K562 (cell line): ENCODE results near the gene EZH1. TPM values are rescaled to one million over a fixed set of nuclear protein-coding genes. Genes with fewer than 3 reads are reported as not detected.

Source experiments
- ATAC-seq: fragments of 200-7000 bp; cut with Tn5 transposase; 3 replicates; pipeline ENCODE4 v1.9.1; 2020; ENCODE audit warnings: moderate library complexity
- BruUV-seq: library from RNA; stranded (reverse); fragments of 400-500 nt; replicated peaks from 2 replicates; lab custom pipeline; 2021; lab: Mats Ljungman, UMichigan
- CTCF ChIA-PET: fragments of 300-600 bp; formaldehyde crosslinking; extraction: SDS; loops from one replicate; lab custom pipeline; 2021; ENCODE audit warnings: low intra/inter-chr PET ratio; lab: Yijun Ruan, JAX
- POLR2A ChIA-PET: fragments of 300-600, 350-650 bp; sonication (Branson Sonifier 250); formaldehyde crosslinking; extraction: SDS; loops from one replicate; lab custom pipeline; 2021; ENCODE audit warnings: antibody characterized with exemption, inconsistent platforms; lab: Yijun Ruan, JAX
- DNase-seq, 4 experiments: peaks; one replicate each; pipeline versions ENCODE4 v3.0.0 to v3.0.0-alpha.2; 2011 to 2018; ENCODE audit warnings: low spot score in 3 of 4, mixed read lengths in 3 of 4; ENCODE audit errors: extremely low read depth in 1 of 4
- FAIRE-seq: peaks from 2 replicates; lab custom pipeline; 2011; peaks lifted over from hg19 to GRCh38; lab: Jason Lieb, UNC
- H2AFZ ChIP-seq: 2 replicates; pipeline ENCODE4 v1.6.0; 2011; ENCODE audit warnings: low read depth, low read length, control low read depth, inconsistent platforms
- H3K27ac ChIP-seq: fragments of 200-600 bp; 3 replicates; pipeline ENCODE4 v1.8.0; 2011; ENCODE audit warnings: low read depth, mild to moderate bottlenecking, control low read depth, inconsistent platforms, low read length, moderate library complexity, mixed read lengths; ENCODE audit errors: extremely low read depth
- H3K27me3 ChIP-seq, 2 experiments: fragments of 300-600 bp in 1 of 2; 2 replicates in 1 of 2; 3 replicates in 1 of 2; pipeline versions ENCODE4 v1.6.0 to v1.8.0; 2011; ENCODE audit warnings: inconsistent platforms in 2 of 2, low read length in 2 of 2, mild to moderate bottlenecking in 1 of 2, mixed read lengths in 1 of 2, moderate library complexity in 1 of 2; ENCODE audit not compliant: control insufficient read depth in 2 of 2, insufficient read depth in 2 of 2
- H3K36me3 ChIP-seq: fragments of 300-600 bp; 3 replicates; pipeline ENCODE4 v1.8.0; 2011; ENCODE audit warnings: mild to moderate bottlenecking, low read length, inconsistent platforms; ENCODE audit not compliant: control insufficient read depth, insufficient read depth
- H3K4me1 ChIP-seq, 2 experiments: fragments of 200-600 bp in 1 of 2; replicated peaks in 1 of 2; 2 replicates in 1 of 2; 3 replicates in 1 of 2; pipeline versions ENCODE4 v1.5.1 to v1.8.0; 2011; ENCODE audit warnings: inconsistent platforms in 2 of 2, low read length in 2 of 2, mild to moderate bottlenecking in 1 of 2, mixed read lengths in 1 of 2, moderate library complexity in 1 of 2; ENCODE audit not compliant: control insufficient read depth in 2 of 2, insufficient read depth in 2 of 2
- H3K4me2 ChIP-seq: 2 replicates; pipeline ENCODE4 v1.6.1; 2011; ENCODE audit warnings: low read length, control low read depth, inconsistent platforms, mixed read lengths; ENCODE audit not compliant: insufficient read depth
- H3K4me3 ChIP-seq: fragments of 200-600 bp; sonication (generic), shearing (Covaris generic); 2 replicates; pipeline ENCODE4 v1.5.1; 2016; ENCODE audit warnings: control low read depth, inconsistent platforms
- H3K79me2 ChIP-seq: fragments of 200-600 bp; 3 replicates; pipeline ENCODE4 v1.8.0; 2011; ENCODE audit warnings: low read length, inconsistent platforms; ENCODE audit not compliant: control insufficient read depth, insufficient read depth
- H3K9ac ChIP-seq, 2 experiments: 2 replicates each; pipeline versions ENCODE4 v1.6.0 to v1.6.1; 2011; ENCODE audit warnings: low read depth in 2 of 2, low read length in 2 of 2, control low read depth in 1 of 2, inconsistent platforms in 1 of 2, mild to moderate bottlenecking in 1 of 2, mixed read lengths in 1 of 2; ENCODE audit not compliant: insufficient read depth in 1 of 2
- H3K9me1 ChIP-seq: one replicate; pipeline ENCODE4 v1.6.0; 2011; ENCODE audit warnings: inconsistent platforms, mild to moderate bottlenecking, low read length, moderate library complexity; ENCODE audit not compliant: control insufficient read depth, insufficient read depth
- H3K9me3 ChIP-seq: replicated peaks from 2 replicates; pipeline ENCODE4 v1.5.1; 2011; ENCODE audit warnings: low read depth, low read length, inconsistent platforms; ENCODE audit not compliant: control insufficient read depth, insufficient read depth
- H4K20me1 ChIP-seq: replicated peaks from 2 replicates; pipeline ENCODE4 v1.6.1; 2011; ENCODE audit warnings: low read length, inconsistent platforms, mixed read lengths; ENCODE audit not compliant: control insufficient read depth, insufficient read depth
- ADNP ChIP-seq: fragments of 200-800 bp; sonication (Bioruptor generic); IDR thresholded peaks from 2 replicates; pipeline ENCODE4 v1.6.1; 2016; ENCODE audit warnings: missing genetic modification characterization, missing compliant biosample characterization
- CC2D1A ChIP-seq: fragments of 450-650 bp; IDR thresholded peaks from 2 replicates; pipeline ENCODE4 v1.6.1; 2017; ENCODE audit warnings: mild to moderate bottlenecking
- MEF2A ChIP-seq: IDR thresholded peaks from 2 replicates; pipeline ENCODE4 v1.6.1; 2011; ENCODE audit warnings: low read depth, mild to moderate bottlenecking, low read length, moderate library complexity; ENCODE audit not compliant: control insufficient read depth
- MEF2D ChIP-seq: conservative IDR thresholded peaks from 2 replicates; pipeline ENCODE4 v1.6.1; 2016; ENCODE audit warnings: low read depth, missing genetic modification characterization, missing compliant biosample characterization
- PBX2 ChIP-seq, 2 experiments: IDR thresholded peaks in 1 of 2; conservative IDR thresholded peaks in 1 of 2; 2 replicates each; pipeline ENCODE4 v1.6.1; 2016; ENCODE audit warnings: low read depth in 2 of 2, mild to moderate bottlenecking in 1 of 2, missing compliant biosample characterization in 1 of 2, missing genetic modification characterization in 1 of 2, moderate library complexity in 1 of 2
- TEAD4 ChIP-seq, 2 experiments: sonication (generic) in 1 of 2; formaldehyde crosslinking in 1 of 2; IDR thresholded peaks; 2 replicates each; pipeline versions ENCODE4 v1.6.1 to v1.8.0; 2012 to 2022; ENCODE audit warnings: borderline replicate concordance in 1 of 2, inconsistent platforms in 1 of 2, low read length in 1 of 2, mild to moderate bottlenecking in 1 of 2, missing genetic modification reagents in 1 of 2
- THAP7 ChIP-seq: fragments of 250-450 bp; sonication (Bioruptor Pico); IDR thresholded peaks from 2 replicates; pipeline ENCODE4 v1.5.0; 2021
- ZNF3 ChIP-seq: fragments of 250-450 bp; sonication (Bioruptor Pico); IDR thresholded peaks from 2 replicates; pipeline ENCODE4 v1.5.0; 2021; ENCODE audit warnings: mild to moderate bottlenecking, moderate library complexity
- WGBS: fragments of 100-300 bp; shearing (Covaris generic); methylation state at CpG from one replicate; pipeline ENCODE4 v1.1.6; 2016; ENCODE audit warnings: low coverage, mixed read lengths; ENCODE audit not compliant: insufficient coverage; ENCODE audit errors: missing lambda C conversion rate; 5-methylcytosine and 5-hydroxymethylcytosine counted together
- in situ Hi-C: fragments of 300-500 bp; cut with MboI; formaldehyde crosslinking; loops from 4 replicates; pipeline ENCODE4 v1.15.0; 2018; ENCODE audit warnings: inconsistent platforms, mixed read lengths
- intact Hi-C: fragments of 100-400 bp; cut with micrococcal nuclease; formaldehyde crosslinking; loops from 2 replicates; pipeline ENCODE4 v1.14.2; 2022
- polyA plus RNA-seq, 8 experiments: library from polyadenylated mRNA; depleted of rRNA in 4 of 8; stranded (reverse) in 5 of 8; unstranded in 3 of 8; fragments of >200 nt; fragmentation: Nextera tagmentation in 2 of 8; fragmentation: Illumina TruSeq in 1 of 8; extraction: Ambion mirVana in 2 of 8; extraction: Trizol in 1 of 8; gene quantifications; 2 replicates each; pipeline versions ENCODE4 v1.2.1 to v1.2.3, GENCODE V29; 2011 to 2014; ENCODE audit warnings: inconsistent platforms in 1 of 8, missing spikeins in 1 of 8
- total RNA-seq, 7 experiments: library from RNA; depleted of rRNA in 6 of 7; stranded (reverse); fragments of >200 nt in 6 of 7; fragmentation: Illumina TruSeq in 2 of 7; extraction: Trizol in 2 of 7; gene quantifications; 2 replicates each; pipeline versions ENCODE4 v1.2.1 to v1.2.3, GENCODE V29; 2011 to 2021; ENCODE audit warnings: low replicate concordance in 1 of 7
- TF ChIP-seq, protein P1 (sequence below): fragments of 250-450 bp; sonication (Bioruptor Pico); IDR thresholded peaks from 2 replicates; pipeline ENCODE4 v1.5.0; 2021; ENCODE audit warnings: mild to moderate bottlenecking, borderline replicate concordance
- TF ChIP-seq, protein P2 (sequence below): fragments of 450-650 bp; formaldehyde crosslinking; IDR thresholded peaks from 2 replicates; pipeline ENCODE4 v1.4.0; 2020; ENCODE audit warnings: mild to moderate bottlenecking, moderate library complexity

EZH1 gene
- total and polyA plus RNA-seq, 9 of the 15 experiments (the other 6 are each of a cell fraction or from before 2014, with no cell fraction given) = 8.6 to 40.8 (median 22.9) TPM

- Histone ChIP-seq H2AFZ (peak overlapping the region; percentile 29; the same call in 1 of the 2 replicates), H3K4me2 (peak overlapping the region; percentile 70), H3K79me2 (no peaks in the 10 kb centered on the region), H3K9me3 (no peaks in the 10 kb centered on the region), H3K9ac (no peak overlapping the region; a peak in 1 of 4 replicates), H3K9me1 (no peaks in the 10 kb centered on the region), H3K4me1 (peaks cover 28 to 34% of the 10 kb centered on the region in 2 experiments), H4K20me1 (no peaks in the 10 kb centered on the region), H3K27ac (peak overlapping the region; percentile 71; the same call in 2 of the 3 replicates), H3K36me3 (peaks cover 27% of the 10 kb centered on the region), H3K4me3 (no peak overlapping the region), H3K27me3 (no peaks in the 10 kb centered on the region)
- 0% methylated on average over 2 of the region's 2 CpGs for WGBS
- ChIA-PET POLR2A (interaction anchor here (0.6 to 2.5 kb wide), 16 partner anchors 8 to 689 kb away, joined by 3 to 17 read pairs (median 6); partner anchors contain the start of gene PLEKHH3), CTCF (interaction anchor here (0.7 kb wide), 1 partner anchor 12 kb away, joined by 5 read pairs; no protein-coding TSS in a partner anchor)
- ATAC-seq = peak; percentile 92
- in situ Hi-C loops (no loop called here), intact Hi-C loops (loop anchor here (1.0 kb wide), 1 partner anchor 21 kb away; no protein-coding TSS in a partner anchor)
- DNase-seq = peak; percentile 97 to 99 (median 98)
- FAIRE-seq = peak; percentile 99
- no TSS peak for BruUV-seq
- TF ChIP-seq TEAD4 (IDR thresholded peaks at IDR 0.05; ENCODE audit: low read length) = peak; percentile 100
- TF ChIP-seq TEAD4 (CRISPR knock-in tag; IDR thresholded peaks at IDR 0.05; ENCODE audit: borderline replicate concordance) = no peak
- TF ChIP-seq, protein P1, sequence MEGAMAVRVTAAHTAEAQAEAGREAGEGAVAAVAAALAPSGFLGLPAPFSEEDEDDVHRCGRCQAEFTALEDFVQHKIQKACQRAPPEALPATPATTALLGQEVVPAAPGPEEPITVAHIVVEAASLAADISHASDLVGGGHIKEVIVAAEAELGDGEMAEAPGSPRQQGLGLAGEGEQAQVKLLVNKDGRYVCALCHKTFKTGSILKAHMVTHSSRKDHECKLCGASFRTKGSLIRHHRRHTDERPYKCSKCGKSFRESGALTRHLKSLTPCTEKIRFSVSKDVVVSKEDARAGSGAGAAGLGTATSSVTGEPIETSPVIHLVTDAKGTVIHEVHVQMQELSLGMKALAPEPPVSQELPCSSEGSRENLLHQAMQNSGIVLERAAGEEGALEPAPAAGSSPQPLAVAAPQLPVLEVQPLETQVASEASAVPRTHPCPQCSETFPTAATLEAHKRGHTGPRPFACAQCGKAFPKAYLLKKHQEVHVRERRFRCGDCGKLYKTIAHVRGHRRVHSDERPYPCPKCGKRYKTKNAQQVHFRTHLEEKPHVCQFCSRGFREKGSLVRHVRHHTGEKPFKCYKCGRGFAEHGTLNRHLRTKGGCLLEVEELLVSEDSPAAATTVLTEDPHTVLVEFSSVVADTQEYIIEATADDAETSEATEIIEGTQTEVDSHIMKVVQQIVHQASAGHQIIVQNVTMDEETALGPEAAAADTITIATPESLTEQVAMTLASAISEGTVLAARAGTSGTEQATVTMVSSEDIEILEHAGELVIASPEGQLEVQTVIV = no peak
- TF ChIP-seq, protein P2, sequence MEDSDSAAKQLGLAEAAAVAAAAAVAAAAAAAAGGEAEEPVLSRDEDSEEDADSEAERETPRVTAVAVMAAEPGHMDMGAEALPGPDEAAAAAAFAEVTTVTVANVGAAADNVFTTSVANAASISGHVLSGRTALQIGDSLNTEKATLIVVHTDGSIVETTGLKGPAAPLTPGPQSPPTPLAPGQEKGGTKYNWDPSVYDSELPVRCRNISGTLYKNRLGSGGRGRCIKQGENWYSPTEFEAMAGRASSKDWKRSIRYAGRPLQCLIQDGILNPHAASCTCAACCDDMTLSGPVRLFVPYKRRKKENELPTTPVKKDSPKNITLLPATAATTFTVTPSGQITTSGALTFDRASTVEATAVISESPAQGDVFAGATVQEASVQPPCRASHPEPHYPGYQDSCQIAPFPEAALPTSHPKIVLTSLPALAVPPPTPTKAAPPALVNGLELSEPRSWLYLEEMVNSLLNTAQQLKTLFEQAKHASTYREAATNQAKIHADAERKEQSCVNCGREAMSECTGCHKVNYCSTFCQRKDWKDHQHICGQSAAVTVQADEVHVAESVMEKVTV = peak; percentile 49; the same call in 1 of the 2 replicates
- 0 out of 2 replicates have a peak, but pooled peaks have one; percentile 66 for TF ChIP-seq MEF2A
- 0 out of 2 replicates have a peak, but pooled peaks have one; percentile 34 for TF ChIP-seq PBX2 (CRISPR knock-in tag; IDR thresholded peaks at IDR 0.05; ENCODE audit: low read depth)
- peak; percentile 98 for TF ChIP-seq PBX2 (tag; conservative IDR thresholded peaks at IDR 0.05; ENCODE audit: low read depth)
- no peak for TF ChIP-seq THAP7 (CRISPR knock-in tag)
- TF ChIP-seq CC2D1A = peak; percentile 99
- peak; percentile 61; the same call in 1 of the 2 replicates for TF ChIP-seq ADNP (tag)
- peak; percentile 91 for TF ChIP-seq MEF2D (tag)
- TF ChIP-seq ZNF3 (CRISPR knock-in tag) = no peak
Observed at GRCh38 chr17:42698736-42699414, 46.0 kb downstream of the EZH1 start.
